Measurements from ENCODE around the gene FLOT2. TPM values are rescaled to one million over a fixed set of nuclear protein-coding genes. Genes with fewer than 3 reads are reported as not detected.

The FLOT2 gene
- total and polyA plus RNA-seq, 2 of the 8 experiments (the other 6 are each of a cell fraction or from before 2014, with no cell fraction given) = 116 to 189 TPM

DNA sequence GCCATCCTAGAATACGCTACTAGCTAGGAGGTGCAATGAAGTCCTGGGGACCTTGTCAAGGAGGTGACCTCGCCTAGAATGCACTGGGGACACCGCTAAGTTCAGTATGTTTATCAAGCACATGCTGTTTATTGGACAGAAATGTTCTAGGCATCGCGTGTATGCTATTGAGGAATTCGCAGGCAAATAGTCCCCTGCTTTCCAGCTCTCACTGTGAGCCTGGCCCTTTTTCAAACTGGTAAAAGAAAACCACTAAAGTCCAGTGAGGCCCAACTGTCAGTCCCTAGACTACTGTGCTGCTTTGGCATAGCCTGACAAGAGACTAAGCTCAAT lies 53.8 kb downstream of the FLOT2 start (continued):
- TF ChIP-seq GTF2F1 (IDR thresholded peaks at IDR 0.05; ENCODE audit: borderline replicate concordance, low read depth, low read length) (no peak), CREB1 (IDR thresholded peaks at IDR 0.05) (no peak)

All from H1 (cell line).